EL (cell line): ENCODE data around the gene RNF213.
"Not testable (repeated sequence)": the region's sequence is repeated elsewhere in the genome, so short reads cannot be mapped to it uniquely, and the experiment has no call there.

Experiments
- DNase-seq: peaks from one replicate; pipeline ENCODE4 v3.0.0-alpha.2; 2016

Gene RNF213

DNA sequence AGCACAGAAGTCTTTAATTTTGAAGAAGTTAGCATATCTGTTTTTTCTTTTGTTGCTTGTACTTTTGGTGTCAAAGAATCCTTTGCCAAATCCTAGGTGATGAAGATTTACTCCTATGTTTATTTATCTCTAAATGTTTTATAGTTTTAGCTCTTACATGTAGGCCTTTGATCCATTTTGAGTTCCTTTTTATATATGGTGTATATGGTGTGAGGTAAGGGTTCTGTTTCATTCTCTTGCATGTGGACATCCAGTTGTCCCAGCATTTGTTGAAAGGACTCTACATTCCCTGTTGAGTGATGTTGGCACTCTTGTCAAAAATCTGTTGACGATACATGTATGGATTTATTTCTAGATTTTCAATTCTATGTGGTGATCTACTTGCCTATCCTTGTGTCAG is 62.2 kb downstream of the RNF213 start:
- no peak for DNase-seq

DNA sequence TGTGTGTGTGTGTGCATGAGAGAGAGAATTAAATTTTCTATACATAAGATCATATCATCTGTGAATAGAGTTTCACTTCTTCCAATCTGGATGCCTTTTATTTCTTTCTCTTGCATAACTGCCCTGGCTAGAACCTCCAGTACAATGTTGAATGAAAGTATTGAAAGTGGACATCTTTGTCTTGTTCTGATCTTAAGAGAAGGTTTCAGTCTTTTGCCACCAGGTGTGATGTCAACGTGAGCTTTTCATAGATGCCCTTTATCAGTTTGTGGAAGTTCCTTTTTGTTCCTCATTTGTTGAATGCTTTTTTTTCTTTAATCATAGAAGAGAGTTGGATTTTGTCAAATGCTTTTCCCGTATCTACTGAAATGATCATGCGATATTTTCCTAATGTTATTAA is 63.3 kb downstream of the RNF213 start:
- DNase-seq, result no peak

DNA sequence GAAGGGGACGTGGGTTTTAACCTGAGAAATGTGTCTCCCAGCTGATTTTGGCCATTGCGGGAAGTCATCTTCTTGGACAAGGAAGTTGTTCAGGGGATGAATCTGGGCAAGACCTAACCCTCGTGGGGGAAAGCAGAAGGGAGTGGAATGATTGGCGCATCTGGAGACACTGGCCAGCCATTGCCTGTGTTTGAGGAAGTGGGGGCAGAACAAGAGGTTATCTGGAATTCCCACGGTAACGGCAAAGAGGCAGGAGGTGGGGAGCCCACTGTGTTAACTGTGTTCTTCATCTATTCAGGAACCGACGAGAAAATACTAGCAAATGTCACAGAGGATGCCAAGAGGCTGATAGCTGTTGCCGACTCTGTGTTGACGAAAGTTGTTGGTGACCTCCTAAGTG is 66.9 kb downstream of the RNF213 start:
- DNase-seq, result no peak

DNA sequence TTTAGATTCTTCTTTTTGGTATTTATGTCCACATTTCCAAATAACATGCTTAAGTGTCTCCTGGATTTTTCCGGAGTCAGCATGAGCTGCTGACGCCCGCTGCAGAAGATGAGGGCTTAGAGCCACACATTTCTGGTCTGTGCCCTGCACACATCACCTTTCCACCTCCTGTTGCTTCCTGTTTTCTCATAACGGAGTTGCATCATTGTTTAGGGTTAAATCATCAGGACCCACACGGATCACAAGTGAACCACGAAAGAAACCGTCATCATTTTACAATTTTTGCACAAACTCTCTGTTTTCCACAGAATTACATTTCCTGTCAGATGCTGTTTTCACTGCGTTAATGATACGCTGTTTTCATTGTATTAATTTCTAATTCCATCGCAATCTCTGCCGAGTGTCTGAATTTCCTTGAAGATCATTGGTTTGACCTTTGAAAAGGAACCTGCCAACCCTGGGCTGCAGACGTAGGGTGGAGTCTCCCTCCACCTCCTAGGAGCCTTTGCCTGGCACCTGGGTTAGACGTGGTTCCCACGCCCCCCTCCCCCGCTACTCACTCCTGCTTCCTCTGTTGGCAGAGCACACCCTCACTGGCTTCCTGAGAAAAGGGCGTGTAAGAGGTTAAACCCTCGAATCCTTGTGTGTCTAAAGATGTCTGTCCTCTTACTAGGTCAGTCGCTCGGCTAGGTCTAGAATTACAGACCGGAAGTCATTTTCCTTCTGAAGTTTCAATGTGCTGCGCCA is 68.2 kb downstream of the RNF213 start:
- no peak for DNase-seq

DNA sequence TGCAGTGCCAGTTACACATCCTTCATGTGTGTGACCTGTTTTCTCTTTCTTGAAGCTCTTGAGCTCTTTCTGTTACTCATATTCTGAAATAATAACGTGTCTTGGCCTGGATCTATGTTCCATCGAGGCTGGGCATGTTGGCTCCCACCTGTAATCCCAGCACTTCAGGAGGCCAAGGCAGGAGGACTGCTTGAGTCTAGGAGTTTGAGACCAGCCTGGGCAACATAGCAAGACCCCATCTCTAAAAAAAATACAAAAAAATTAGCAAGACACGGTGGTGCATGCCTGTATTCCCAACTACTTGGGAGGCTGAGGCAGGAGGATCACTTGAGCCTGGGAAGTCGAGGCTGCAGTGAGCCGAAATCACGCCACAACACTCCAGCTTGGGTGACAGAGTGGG is 68.8 kb downstream of the RNF213 start:
- not testable (repeated sequence) for DNase-seq

DNA sequence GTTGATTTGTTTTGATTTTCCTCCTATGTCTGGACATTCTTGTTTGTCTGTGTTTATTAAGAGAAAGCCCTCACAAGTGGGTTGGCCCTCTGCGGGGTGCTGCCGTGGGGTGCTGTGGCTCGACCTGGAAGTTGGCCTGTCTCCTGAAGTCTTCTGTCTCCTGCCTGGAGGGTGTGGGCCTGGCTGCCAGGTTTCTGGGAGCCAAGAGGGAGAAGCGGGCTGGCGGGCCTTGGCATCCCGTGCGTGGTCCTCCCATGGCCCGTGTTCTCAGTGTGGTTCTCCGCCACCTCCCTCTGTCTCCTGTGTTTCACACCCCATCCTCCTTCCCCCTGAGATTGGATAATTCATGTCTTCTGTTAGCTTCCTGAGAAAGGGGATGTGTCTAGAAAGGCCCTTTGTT is 69.6 kb downstream of the RNF213 start:
- no peak for DNase-seq

DNA sequence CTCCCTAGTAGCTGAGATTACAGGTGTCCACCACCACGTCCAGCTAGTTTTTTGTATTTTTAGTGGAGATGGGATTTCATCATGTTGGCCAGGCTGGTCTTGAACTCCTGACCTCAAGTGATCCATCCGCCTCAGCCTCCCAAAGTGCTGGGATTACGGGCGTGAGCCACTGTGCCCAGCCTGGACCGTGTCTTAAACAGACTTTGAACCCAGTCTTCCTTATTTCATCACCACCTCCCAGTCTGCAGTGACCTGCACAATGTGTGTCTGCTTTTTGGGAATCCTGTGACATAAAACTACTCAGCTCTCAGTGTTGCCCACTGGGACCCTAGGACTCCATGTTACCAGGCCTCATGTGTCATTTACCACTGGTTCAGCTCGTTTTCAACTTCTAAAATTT is 70.3 kb downstream of the RNF213 start:
- DNase-seq, result not testable (repeated sequence)

DNA sequence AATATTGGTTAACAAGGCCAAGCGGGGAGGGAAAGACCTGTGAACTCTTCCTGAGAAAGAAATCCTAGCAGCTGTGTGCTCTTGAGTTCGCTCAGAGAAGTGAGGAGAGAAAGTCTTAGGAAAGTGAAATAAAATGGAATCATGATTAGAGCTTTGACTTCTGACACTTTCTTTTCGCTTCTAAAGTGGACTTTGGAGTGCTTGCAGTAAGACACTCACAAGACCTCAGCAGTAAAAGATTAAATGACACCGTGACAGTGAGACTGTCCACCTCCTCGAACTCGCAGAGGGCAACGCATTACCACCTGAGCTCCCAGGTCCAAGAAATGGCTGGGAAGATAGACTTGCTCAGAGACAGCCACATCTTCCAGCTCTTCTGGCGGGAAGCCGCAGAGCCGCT is 71.2 kb downstream of the RNF213 start:
- DNase-seq, result no peak

DNA sequence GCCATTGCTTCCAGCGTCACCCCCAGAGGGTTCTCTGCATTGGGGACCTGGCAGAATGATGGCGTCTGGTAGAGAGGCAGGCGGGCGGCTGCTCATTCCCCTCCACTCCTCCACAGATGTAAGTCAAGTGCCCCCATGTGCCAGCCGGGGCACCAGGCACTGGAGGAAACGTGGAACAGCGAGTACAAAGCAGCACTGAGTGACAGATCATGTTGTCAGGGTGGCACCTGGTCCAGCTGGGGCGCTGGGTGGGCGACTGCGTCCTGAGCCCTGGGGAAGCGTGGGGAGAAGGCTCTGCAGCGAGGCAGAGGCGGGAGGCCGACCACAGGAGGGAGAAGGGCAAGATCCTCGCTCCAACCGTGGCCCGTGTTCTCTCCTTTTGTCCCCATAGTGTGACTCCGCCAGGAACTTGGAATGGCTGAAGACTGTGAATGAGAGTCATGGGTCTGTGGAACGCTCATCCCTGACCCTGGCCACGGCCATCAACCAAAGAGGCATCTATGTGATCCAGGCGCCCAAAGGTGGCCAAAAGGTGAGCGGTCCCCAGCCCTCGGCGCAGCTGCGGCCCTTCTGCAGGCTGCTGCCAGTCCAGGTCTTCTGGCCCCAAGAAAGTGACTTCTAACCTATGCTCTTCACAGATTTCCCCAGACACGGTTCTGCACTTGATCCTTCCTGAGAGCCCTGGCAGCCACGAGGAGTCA is 76.7 kb downstream of the RNF213 start:
- no peak for DNase-seq

DNA sequence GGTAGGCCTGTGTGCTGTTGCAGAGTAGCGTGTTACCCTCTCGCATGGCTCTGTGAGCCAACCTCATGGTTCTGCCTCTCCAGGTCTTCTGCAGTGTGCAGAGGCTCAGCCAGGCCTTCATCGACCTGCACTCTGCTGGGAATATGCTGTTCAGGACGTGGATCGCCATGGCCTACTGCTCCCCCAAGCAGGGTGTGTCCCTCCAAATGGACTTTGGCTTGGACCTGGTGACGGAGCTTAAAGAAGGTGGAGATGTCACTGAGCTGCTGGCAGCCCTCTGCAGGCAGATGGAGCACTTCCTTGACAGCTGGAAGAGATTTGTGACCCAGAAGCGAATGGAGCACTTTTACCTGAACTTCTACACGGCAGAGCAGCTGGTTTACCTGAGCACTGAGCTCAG is 78.5 kb downstream of the RNF213 start:
- DNase-seq, result no peak

DNA sequence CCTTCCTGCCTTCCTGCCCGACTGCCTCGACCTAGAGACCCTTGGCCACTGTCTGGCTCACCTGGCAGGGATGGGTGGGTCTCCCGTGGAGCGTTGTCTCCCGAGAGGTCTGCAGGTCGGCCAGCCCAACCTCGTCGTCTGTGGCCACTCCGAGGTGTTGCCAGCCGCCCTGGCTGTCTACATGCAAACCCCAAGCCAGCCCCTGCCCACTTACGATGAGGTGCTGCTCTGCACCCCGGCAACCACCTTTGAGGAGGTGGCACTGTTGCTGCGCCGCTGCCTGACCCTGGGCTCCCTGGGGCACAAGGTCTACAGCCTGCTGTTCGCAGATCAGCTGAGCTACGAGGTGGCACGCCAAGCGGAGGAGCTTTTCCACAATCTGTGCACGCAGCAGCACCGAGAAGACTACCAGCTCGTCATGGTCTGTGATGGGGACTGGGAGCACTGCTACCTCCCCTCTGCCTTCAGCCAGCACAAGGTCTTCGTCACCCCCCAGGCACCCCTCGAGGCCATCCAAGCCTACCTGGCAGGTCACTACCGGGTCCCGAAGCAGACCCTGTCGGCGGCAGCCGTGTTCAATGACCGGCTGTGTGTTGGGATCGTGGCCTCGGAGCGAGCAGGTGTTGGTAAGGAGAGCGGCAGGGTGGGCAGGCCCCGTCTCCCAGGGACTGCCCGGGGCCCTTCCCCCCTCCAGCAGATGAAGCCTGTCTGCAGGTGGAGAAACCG is 79.2 kb downstream of the RNF213 start:
- DNase-seq, result no peak

DNA sequence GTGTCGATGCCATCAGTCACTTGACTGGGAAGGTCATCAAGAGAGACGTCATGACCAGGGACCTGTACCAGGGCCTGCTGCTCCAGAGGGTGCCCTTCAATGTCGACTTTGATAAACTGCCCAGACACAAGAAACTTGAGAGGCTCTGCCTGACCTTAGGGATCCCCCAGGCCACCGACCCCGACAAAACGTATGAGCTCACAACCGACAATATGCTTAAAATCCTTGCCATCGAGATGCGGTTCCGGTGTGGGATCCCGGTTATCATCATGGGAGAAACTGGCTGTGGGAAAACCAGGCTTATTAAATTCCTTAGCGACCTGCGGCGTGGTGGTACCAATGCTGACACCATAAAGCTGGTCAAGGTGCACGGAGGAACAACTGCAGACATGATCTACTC is 84.7 kb downstream of the RNF213 start:
- DNase-seq, result no peak

DNA sequence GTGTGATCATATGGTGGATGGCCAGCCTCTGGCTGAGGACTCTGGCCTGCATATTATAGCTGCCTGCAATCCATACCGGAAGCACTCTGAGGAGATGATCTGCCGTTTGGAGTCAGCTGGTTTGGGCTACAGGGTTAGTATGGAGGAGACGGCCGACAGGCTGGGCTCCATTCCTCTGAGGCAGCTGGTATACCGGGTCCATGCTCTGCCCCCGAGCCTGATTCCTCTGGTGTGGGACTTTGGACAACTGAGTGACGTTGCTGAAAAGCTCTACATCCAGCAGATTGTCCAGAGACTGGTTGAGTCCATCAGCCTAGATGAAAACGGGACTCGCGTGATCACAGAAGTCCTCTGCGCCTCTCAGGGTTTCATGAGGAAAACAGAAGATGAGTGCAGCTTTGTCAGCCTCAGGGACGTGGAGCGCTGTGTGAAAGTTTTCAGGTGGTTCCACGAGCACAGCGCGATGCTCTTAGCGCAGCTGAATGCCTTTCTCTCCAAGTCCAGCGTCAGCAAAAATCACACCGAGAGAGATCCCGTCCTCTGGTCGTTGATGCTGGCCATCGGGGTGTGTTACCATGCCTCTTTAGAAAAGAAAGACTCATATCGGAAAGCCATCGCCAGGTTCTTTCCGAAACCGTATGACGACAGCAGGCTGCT is 85.3 kb downstream of the RNF213 start:
- no peak for DNase-seq

DNA sequence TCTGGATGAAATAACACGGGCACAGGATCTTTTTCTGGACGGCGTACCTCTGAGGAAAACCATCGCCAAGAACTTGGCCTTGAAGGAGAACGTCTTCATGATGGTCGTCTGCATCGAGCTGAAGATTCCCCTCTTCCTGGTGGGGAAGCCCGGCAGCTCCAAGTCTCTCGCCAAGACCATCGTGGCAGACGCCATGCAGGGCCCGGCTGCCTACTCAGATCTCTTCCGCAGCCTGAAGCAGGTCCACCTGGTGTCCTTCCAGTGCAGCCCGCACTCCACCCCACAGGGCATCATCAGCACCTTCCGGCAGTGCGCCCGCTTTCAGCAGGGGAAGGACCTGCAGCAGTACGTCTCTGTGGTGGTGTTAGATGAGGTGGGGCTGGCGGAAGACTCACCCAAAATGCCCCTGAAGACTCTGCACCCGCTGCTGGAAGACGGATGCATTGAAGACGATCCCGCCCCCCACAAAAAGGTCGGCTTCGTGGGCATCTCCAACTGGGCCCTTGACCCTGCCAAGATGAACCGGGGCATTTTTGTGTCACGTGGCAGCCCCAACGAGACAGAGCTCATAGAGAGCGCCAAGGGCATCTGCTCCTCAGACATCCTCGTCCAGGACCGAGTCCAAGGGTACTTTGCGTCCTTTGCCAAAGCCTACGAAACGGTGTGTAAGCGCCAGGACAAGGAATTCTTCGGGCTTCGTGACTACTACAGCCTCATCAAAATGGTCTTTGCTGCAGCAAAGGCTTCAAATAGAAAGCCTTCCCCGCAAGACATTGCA is 86.0 kb downstream of the RNF213 start:
- no peak for DNase-seq

DNA sequence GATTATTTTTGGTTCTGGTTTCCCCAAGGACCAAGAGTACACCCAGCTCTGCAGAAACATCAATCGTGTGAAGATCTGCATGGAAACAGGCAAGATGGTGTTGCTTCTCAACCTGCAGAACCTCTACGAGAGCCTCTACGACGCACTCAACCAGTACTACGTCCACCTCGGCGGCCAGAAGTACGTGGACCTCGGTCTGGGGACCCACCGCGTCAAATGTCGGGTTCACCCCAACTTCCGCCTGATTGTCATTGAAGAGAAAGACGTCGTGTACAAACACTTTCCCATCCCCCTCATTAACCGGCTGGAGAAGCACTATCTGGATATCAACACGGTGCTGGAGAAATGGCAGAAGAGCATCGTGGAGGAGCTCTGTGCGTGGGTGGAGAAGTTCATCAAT is 86.9 kb downstream of the RNF213 start:
- DNase-seq, result no peak

DNA sequence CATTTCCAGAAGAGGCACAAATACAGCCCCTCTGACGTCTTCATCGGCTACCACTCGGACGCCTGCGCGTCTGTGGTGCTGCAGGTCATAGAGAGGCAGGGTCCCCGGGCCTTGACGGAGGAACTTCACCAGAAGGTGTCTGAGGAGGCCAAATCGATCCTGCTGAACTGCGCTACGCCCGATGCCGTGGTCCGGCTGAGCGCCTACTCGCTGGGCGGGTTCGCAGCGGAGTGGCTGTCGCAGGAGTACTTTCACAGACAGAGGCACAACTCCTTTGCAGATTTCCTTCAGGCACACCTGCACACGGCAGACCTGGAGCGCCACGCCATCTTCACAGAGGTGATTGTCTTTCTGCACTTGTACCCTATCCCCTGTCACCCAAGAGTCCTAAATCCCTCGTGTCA is 87.3 kb downstream of the RNF213 start:
- DNase-seq, result no peak

DNA sequence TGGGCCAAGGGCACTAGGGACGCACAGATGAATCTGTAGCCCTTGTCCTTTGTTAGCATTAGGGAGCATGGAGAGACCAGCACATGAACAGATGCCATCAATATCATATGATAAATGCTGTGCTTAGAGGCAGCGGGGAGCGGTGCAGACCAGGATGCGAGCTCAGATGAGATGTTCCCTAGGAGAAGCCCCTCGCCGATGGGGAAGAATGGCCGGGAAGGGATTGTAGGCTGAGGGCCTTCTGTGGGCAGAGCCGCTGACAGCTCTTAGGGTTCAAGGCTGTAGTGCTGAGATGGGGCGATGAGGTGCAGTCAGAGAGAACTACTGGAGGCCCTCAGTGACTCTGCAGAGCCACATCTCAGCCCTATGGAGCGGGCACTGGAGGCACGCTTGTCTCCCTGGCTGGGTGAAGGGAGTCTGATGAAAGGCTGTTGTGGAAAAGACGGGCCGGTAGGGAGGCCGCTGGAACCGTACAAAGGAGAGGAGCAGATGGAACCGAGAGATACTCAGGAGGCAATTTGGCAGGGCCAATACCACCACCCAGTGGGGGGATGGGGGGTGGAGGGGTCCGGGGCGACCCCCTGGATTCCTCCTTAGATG is 88.0 kb downstream of the RNF213 start:
- DNase-seq, result no peak

DNA sequence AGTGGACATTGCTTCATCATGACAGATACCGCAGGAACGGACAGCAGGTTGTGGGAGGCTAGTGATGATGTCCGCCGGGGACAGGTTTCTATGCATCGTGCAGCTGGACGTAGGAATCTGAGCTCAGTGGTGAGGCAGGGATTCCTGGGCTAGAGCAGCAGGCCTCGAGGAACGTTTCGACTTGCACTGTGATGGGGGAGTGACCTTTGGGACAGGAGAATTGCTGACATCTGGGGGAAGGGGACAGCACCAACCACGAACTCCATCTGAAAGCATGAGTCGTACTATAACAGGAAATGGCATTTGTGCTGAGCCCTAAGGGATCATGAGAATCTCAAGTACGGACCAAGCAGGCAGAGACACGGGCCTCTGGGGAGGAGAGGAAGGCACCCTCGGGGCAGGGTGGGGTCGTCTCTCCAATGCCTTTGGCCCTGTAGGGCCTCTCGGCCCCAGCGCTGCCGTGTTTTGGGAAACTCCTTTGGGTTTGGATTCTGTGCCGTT is 88.5 kb downstream of the RNF213 start:
- peak; percentile 69 for DNase-seq

DNA sequence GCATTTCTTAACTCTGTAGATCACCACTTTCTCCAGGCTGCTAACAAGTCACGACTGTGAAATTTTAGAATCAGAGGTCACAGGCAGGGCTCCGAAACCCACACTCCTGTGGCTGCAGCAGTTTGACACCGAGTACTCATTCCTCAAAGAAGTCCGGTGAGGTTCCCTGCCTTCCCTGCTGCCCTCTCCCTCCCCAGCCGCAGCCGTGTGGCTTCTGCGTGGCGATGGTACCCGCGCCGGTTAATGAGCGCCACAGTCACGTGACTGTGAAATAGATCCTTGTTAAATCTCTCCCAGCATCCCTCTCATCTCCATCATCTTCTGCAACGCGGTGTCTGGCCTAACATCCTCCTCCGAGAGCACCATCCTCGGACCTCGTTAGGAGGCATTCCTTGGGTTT is 89.1 kb downstream of the RNF213 start:
- DNase-seq, result no peak

DNA sequence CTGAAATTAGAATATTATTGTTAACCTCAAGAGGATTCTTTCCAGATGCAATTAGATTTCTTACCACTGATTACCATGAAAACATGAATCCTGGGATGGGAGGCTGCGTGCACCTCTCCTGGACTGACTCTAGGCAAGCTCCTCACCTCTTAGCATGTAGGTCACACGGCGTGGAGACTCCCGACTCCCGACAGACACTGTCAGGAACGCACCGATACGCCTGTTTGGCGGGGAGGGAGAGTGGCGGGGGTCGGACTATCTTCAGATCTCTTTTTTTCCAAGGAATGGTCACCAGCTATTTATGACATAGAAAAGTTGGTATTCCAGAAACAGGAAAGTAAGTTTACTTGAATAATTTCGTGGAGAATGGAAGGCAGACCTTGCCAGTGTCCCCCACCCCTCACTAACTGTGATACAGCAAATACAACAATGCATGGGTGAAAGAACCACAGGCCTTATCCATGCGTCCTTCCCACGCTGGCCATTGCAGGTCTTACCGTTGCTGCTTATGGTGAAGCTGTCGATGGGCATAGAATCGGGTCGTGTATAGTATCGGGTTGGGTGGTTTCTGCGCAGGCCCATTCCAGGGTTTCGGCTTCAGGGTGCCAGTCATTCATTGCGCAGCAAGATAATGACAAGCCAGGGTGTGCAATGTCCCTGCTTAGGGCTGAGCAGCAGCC is 91.7 kb downstream of the RNF213 start:
- no peak for DNase-seq

DNA sequence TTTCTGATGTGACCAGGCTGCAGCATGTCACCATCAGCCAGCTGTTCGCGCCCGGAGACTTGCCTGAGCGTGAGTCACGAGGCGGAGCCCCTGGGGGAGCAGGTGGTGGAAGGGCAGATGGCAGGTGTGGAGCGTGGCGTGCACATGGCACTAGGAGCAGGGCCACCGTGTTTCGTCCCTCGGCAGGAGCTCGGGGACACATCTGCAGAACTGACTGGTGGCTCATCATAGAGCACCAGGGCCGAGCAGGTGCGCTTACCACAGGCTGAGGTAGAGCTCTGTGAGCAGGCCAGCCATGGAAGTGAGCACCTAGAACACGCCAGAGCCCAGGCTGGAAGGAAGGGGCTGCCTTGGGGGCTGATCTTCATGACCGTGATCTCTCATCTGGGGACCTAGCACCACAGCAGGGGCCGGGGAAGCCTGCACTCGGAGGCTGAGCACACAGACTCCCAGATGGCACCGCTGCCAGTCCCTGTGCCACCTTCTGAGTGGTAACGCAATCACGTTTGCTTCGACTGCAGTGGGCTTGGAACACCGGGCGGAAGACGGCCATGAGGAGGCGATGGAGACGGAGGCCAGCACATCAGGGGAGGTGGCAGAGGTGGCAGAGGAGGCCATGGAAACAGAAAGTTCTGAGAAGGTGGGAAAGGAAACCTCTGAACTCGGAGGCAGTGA is 92.5 kb downstream of the RNF213 start:
- DNase-seq, result no peak
